Left forelimb (tissue), 1 donor: ENCODE data around the gene BET1.

Experiments used
- DNase-seq: peaks from one replicate; pipeline ENCODE4 v3.0.0-alpha.2; 2018; ENCODE audit warnings: low spot score

Gene BET1

GRCh38 chr7:94011714-94012353, 7.7 kb upstream of the BET1 start:
- DNase-seq: no peak

- DNase-seq: no peak
These were observed 4.4 kb upstream of the BET1 start for GRCh38 chr7:94008537-94008936.

- DNase-seq: no peak
These were observed 1.6 kb upstream of the BET1 start for GRCh38 chr7:94005753-94006152.

- no peak for DNase-seq
These were observed 620 bp downstream of the BET1 start for GRCh38 chr7:94003446-94004023.

- DNase-seq: no peak
These were observed 2.8 kb downstream of the BET1 start for GRCh38 chr7:94001396-94001795.

GRCh38 chr7:93997868-93998267, 6.3 kb downstream of the BET1 start:
- no peak for DNase-seq

GRCh38 chr7:93992421-93993110, 11.6 kb downstream of the BET1 start:
- DNase-seq: no peak

GRCh38 chr7:93987297-93987696, 16.9 kb downstream of the BET1 start:
- no peak for DNase-seq

GRCh38 chr7:93985101-93985500, 19.1 kb downstream of the BET1 start:
- no peak for DNase-seq

GRCh38 chr7:93984024-93984423, 20.1 kb downstream of the BET1 start:
- DNase-seq: no peak

- no peak for DNase-seq
These were observed 22.7 kb downstream of the BET1 start for GRCh38 chr7:93981480-93981874.

- no peak for DNase-seq
These were observed 23.2 kb downstream of the BET1 start for GRCh38 chr7:93980744-93981479.

- DNase-seq: no peak
These were observed 26.8 kb downstream of the BET1 start for GRCh38 chr7:93977211-93977950.

GRCh38 chr7:93973134-93973533, 31.0 kb downstream of the BET1 start:
- no peak for DNase-seq

- no peak for DNase-seq
These were observed 32.0 kb downstream of the BET1 start for GRCh38 chr7:93972029-93972725.

GRCh38 chr7:93968911-93969620, 35.1 kb downstream of the BET1 start:
- no peak for DNase-seq

GRCh38 chr7:93964813-93965212, 39.3 kb downstream of the BET1 start:
- no peak for DNase-seq

- DNase-seq: no peak
These were observed 39.9 kb downstream of the BET1 start for GRCh38 chr7:93964262-93964661.

- DNase-seq: no peak
These were observed 43.2 kb downstream of the BET1 start for GRCh38 chr7:93960986-93961385.

- DNase-seq: no peak
These were observed 45.5 kb downstream of the BET1 start for GRCh38 chr7:93958651-93959050.

GRCh38 chr7:93958216-93958615, 45.9 kb downstream of the BET1 start:
- DNase-seq: no peak
